GM12875 (cell line): ENCODE results near the gene TDRD6.

Source experiments
- H3K4me3 ChIP-seq: one replicate; pipeline ENCODE4 v1.5.1; 2011; ENCODE audit warnings: low read depth, low read length, control low read depth
- CTCF ChIP-seq: IDR thresholded peaks from 2 replicates; pipeline ENCODE4 v1.5.1; 2011; ENCODE audit warnings: low read depth, mild to moderate bottlenecking, control low read depth, inconsistent platforms, low read length, moderate library complexity, borderline replicate concordance; ENCODE audit not compliant: insufficient read depth

The TDRD6 gene

GRCh38 chr6:46730921-46731461 is 43.3 kb downstream of the TDRD6 start:
- no peak overlapping the region for H3K4me3 ChIP-seq
- no peak for TF ChIP-seq CTCF

GRCh38 chr6:46733341-46733801 is 45.7 kb downstream of the TDRD6 start:
- no peak for TF ChIP-seq CTCF
- no peak overlapping the region for H3K4me3 ChIP-seq

GRCh38 chr6:46734867-46735719 is 47.4 kb downstream of the TDRD6 start, which contains the start of gene PLA2G7:
Gene PLA2G7 (minus strand): TSS chr6:46735375. CDS start chr6:46722891, 12,484 bp downstream.
- no peak within 1 kb of the TSS for H3K4me3 ChIP-seq
- no peak for TF ChIP-seq CTCF

- no peak overlapping the region for H3K4me3 ChIP-seq
- TF ChIP-seq CTCF: no peak
These were observed 48.0 kb downstream of the TDRD6 start for GRCh38 chr6:46735720-46736031.

- no peak for TF ChIP-seq CTCF
- no peak overlapping the region for H3K4me3 ChIP-seq
These were observed 49.2 kb downstream of the TDRD6 start for GRCh38 chr6:46736906-46737305.

GRCh38 chr6:46741482-46741881 is 53.8 kb downstream of the TDRD6 start:
- no peak for TF ChIP-seq CTCF
- H3K4me3 ChIP-seq: no peak overlapping the region

- no peak overlapping the region for H3K4me3 ChIP-seq
- no peak for TF ChIP-seq CTCF
These were observed 54.2 kb downstream of the TDRD6 start for GRCh38 chr6:46741910-46742309.
